Fibroblast of skin of back (primary cell): ENCODE data around the gene TNC.

ENCODE experiments used
- DNase-seq: peaks from one replicate; pipeline ENCODE4 v3.0.0-alpha.2; 2013

Gene TNC

DNA sequence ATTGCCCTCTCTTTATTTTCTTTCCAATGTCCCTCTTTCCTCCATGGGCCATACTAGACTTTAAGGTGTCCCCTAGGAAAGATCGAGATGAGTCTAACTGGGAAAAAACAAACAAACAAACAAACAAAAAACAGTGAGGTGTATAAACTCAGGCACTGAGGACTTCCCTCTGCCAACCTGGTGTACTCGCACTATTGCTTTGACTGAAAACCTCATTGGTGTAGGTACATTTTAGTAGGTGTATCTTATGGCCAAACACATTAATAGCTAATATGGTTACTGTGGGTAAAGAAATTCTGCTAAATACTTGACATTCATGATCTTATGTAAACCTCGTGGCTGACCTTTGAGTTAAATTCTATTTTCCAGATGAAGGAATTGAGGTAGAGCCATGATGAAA lies 74.3 kb downstream of the TNC start:
- DNase-seq = no peak

DNA sequence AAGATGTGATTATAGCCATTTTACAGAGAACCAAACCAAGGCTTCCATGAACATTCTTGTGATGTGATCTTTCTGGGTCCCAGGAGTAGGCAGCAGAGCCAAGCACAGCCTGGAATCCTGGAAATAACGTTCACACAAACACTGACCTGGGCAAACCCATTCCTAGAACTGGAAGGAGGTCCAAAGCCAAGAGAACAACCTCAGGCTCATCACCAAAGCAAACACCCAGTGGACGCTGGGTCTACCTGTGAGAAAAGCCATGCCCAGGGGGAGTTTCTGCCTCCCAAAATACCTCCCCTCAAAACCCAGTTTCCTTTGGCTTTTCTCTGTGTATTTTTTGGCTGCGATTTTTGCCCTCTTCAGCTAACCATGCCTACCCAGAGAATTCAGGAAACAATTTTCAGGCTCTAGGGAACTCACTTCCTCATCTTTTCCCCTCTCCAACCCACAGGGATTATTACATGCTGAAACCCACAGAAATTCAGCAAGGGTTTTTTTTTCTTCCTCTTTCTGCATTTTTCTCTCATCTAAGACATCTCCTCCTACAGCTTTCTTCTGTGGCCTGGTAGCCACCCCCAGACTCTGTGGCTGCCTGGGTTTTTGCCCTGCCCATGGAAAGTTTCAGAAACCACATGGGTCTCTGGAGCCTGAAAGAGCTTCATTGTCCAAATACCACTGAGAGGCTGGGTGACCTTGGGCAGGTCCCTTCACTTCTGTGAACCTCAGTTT lies 75.0 kb downstream of the TNC start:
- peak; percentile 59 for DNase-seq

DNA sequence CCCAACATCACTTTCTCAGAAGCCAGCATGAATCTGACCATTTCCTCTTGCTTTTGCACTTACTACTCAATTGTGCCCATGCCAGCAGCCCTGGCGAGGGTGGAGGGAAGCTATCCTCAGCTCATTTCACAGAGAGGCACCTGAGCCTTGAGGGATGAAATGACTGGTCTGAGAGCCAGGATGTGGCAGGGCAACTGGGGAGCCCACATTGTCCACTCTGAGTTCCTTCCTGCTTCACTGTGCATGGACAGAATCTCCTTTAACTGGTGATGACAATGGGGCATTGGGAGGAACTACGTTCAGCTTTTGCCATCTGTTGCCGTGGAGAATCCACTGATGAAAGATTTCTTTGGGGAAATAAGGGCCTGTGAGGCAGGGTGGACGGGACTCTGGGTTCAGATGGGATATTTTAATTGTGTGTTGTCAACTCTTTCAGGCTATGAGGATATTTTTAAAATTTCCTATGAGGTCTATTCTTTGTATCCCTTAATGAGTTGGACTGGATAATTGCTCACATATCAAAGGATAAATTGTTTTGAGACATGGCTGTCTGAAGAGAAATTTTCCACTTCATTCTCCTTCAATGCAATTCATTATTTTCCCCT lies 78.3 kb downstream of the TNC start:
- DNase-seq = no peak

DNA sequence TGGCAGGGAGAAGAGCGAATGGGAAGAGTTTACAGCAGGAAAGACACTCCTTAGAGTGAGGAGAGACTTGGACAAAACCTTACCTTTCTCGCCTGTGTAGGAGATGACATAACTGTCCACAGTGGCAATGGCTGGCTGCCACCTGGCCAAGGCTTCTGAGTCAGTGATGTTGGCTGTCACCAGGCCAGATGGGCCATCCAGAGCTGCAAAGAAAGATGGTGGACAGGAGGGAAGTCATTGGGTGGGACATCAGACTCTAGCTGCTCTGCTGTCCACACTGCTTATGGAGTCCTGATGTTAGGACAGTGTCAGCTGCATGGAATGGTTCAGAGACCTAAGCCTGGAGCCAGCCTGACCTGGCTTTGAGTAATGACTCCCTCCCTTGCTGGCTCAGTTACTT lies 79.8 kb downstream of the TNC start:
- DNase-seq = no peak

DNA sequence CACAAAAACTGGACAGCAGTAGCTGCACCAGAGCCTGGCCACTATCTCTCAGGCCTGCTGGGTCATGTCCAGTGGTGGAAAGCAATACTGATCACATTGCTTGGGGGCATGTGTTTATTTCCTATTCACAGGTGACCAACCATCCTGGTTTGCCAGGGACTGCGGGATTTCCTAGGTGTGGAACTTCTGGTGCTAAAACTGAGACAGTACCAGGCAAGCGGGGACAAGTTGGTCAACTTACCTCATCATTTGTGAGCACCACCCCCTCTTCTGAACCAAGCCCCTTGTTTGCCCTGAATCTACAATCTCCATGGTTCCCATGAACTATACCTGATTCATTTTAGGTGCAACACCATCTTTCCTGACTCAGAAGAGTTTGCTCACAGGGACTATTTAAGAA lies 81.3 kb downstream of the TNC start:
- no peak for DNase-seq

DNA sequence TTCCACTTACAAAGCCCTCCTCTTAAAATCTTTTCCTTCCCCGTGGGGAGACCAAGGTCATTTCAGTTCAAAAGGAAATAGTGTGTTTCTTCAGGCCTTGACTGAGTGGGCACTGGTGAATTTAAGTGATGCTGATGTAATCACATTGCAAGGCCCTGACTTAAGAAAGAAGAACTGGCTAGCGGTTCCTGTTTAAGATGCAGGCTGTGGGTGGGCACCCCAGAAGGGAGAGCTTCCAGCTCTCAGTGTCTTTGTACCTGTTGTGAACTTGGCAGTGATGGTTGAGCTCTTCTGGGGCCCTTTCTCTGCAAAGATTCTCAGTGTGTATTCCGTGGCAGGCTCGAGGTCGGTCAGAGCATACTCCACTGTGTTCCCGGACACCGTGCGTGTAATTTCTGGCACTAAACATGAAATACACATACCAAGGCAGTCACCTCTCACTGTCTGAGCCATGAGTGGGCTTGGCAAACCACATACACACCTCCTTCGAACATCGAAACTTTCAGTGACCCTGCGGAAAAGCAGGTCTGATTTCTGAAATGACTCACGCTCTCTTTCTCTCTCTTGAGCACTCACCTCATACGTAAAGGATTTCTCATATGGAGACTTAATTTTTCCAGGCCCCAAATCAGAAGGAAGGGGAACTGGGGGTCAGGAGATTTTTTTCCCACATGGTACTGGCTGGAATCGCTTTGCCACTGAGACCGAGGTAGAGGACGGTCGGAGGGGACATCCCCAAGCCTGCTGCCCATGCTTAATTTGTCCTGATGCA lies 81.9 kb downstream of the TNC start:
- peak; percentile 86 for DNase-seq

DNA sequence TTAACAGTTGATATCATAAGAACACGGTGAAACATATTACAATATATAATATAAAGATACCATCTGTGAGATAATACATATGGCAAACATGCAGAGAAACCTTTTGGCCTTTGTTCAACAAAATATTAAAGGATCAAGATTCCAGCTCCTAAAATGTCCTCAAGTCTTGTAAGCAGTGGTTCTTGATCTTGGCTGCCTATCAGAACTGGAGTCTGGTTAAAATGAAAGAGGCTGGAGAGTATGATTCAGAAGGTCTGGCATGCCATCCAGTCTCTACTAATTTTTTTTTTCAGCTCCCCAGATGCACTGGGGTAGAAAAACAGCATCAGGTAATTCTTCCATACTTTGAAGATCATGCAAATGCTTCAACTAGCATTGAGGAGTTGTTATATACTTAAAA lies 83.2 kb downstream of the TNC start:
- peak; percentile 89 for DNase-seq

DNA sequence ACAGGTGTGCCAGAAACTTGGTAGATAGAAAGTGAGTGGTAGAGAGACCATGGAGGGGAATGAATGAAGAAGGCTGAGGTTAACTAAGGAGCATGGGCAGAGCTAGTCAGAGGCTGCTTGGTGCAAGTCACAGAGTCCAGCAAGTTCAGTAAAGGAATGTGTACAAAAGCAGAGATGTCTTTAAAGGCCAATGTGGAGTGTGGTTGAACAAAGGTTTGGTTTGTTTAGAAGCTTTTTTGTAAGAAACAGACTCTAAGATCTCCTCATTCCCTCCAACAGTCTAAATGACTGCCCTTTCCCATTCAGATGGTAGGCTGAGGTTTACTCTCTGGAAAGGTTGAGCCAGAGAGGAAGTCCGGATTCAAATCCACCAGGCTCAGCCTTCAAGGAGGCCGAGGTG lies 84.2 kb downstream of the TNC start:
- DNase-seq = no peak

DNA sequence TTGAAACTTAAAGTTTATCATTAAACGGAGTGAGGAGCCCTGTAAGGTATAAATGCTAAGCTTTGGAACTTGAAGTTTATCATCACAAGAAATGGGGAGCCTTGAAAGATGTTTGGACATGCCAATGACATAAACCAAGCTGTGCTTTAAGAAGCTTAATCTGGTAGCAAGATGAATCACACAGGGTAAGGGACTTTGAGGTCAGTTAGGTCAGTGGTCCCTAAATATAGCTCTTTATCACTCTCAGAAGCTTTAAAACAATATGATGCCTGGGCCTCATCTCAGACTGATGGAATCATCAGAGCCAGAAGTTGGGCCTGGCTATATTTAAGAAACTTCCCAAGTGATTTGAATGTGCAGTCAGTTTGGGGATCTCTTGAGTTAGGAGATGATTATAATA lies 85.7 kb downstream of the TNC start:
- DNase-seq = no peak

DNA sequence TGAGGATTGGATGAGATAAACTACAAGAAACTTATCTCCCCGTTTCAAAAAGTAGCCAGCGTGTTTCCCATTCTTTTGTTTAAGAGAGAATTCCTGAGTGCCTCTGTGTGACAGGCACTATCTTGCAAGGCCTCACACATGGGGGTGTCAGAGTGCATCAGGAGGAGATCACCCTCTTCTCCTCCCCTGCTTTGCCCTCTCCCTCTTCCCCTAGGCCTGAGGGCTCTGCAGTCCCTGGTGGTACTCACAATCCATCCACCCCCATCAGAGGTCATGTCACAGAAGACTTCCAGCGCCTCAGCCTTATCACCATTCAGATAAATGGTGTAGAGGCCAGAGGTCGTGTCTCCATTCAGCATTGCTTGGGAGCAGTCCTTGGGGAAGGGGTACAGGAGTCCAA lies 88.0 kb downstream of the TNC start:
- no peak for DNase-seq

DNA sequence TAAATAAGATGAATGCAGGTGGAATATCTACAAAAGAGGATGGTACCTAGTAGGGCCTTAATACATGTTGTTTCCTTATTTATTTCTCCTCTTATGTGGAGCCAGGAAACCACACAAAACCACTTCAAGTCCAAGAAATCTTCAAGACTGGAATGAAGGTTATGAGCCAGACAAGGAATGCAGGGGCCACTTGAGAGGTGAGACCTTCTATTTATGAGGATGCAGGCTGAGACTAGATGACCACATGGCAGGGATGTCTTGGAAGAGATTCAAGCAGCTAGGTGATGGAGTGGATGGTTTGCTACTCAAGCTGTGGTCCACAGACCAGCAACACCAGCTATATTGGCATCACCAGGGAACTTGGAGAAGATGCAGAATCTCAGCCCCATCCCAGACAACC lies 92.2 kb downstream of the TNC start:
- DNase-seq = no peak

DNA sequence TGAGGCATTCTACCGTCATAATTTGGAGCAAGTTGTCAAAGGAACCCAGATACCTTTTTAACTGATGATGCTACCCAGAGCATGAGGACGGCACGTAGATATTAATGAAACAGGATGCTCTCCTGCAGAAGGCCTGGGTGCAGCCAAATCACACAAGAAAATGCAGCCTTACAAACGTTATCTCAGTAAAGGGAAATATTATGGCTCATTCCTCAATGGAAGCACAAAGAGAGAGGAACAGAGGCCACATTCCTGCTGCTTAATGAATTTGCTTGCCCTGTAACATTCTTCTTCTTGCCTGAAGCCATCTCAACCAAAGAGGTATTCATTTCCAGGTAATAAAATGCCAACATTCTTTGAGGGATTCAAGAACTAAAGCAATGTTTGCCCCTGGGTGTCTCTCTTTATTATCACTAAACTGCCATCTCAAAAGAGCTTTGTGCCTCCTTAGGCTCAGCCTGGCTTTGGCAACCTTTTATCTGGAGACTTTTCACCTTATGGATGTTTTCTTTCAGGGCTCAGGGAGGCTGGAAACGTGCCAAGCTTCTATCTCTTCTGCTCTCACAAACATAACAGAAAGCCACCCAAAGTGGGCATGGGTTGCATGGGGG lies 92.9 kb downstream of the TNC start:
- DNase-seq = no peak

DNA sequence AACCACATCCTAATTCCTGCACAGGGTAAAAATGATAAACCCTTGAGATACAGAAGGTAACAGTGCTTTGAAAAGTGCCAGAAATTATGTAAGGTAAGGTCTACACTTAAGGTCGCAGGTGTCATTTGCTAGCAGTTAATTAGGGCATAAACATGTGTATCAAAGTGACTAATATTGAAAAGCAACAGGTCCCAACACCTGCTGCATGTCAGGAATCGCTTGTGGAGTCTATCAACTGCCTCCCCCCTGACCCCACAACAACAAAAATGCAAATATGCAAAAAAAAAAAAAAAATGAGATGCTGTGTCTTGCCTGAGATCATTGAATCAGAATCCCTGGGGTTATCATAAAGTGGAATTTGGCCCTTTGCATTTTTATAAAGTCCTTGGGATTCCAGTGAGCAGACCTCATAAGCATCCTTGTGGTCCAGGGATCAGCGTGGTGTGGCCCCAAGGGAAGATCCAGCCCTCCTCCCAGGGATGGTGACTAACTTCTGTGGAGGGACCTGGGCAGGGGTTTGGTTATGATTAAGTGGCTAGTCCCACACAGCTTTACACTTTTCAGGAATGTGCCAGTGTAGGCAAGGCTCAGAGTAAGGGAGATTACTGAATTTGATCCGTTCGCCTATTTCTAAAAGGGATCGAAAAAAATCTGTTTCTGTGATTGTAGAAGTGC lies 95.1 kb downstream of the TNC start:
- DNase-seq = peak; percentile 99

DNA sequence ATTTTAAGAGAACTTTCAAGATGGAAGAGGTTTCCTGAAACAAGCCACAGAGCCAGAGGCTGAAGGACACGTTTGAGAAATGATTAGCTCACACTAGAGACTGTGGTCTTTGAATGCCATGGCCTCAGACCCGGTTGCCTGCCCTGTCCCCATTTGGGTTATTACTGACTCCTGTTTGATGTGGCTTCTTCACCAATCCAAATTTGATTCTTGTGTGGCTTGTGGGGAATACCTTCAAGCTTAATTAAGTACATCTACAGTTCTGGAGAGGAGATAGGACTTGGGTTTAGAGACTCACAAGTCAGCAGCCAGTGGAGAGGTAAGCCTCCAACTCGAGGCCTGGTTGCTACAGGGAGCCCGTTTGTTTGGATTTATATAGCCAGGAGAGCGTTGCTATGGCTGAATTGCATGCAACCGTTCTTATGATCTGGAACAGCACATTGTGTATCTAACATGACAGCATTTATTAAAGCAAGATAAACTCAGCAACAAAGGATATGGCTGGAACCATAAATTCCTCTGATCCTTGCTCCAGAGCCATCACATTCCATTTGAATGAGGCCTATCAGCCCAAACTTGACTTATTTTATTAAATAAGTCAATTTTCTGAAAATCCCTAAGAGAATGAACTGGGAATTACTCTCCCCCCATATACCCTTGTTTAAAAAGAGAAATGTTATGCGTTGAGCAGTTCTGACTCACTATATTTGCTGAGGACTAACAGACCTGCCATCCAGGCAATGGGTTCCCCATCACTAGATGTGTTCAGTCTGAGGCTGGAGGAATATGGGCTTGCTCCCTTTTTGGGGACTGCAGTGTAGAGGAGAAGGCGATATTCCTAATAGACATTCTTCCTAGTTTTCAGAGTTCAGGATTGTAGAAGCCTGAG lies 99.2 kb downstream of the TNC start:
- DNase-seq = peak; percentile 95

DNA sequence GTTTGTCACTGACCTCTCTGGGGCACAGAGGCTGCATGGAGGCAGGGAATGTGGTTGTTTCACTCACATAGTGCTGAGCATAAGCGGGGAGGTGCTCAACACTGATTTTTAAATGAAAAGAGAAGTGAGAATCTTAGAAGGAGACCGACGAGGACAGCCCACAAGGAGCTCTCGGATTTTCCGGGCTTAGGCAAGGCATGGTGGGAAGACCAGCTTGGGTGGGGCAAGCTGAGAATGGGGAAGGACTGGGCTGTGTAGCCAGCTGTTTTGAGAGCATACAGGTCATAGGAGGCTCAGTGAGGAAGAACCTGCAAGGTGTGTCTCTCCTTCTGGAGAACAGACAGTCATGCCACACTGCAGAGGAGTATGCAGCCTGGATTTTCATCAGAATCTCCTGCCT lies 101.6 kb downstream of the TNC start:
- no peak for DNase-seq

DNA sequence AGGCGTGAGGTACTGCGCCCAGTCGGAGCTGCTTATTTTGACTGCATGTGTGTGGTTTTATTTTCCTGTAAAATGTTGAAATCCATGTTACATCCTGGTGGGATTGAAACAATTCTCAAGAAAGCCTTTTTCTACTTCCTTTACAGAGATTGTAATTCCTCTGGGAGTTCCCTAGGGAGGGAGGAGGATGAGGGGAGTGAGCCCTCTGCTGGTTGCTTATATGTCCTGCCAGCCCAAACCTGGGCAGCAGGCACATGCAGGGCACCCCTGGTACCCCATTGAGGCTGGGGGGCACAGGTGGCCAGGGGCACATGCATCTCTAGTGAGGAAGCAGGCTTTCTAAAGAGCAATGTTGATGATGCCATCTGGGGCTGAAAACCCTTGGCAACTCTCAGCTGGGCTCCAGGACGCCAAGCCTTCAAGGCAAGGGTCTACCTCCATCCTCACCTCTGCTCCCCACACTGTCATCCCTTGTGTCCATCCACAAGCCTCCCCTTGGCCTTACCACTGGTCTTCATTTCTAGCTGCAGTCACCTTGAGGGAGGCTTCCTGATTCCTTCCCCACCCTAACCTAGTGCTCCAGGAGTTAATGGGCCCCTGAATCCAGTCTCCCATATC lies 102.8 kb downstream of the TNC start:
- peak; percentile 69 for DNase-seq

DNA sequence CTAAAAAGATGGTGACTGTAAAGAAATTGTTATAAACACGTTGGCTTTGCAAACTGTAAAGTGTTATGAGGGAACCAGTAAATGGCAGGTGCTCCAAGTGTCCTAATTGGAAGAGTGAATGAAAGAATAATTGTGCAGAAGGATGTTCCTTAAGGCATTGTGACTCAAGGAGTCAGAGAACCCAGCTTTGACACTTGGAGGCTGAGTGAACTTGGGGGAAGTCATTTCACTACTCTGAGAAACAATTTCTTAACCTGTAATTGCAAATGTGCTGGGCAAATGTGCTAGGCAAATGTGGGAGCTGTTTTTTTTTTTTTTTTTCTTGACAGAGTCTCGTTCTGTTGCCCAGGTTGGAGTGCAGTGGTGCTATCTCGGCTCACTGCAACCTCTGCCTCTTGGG lies 103.5 kb downstream of the TNC start:
- no peak for DNase-seq

DNA sequence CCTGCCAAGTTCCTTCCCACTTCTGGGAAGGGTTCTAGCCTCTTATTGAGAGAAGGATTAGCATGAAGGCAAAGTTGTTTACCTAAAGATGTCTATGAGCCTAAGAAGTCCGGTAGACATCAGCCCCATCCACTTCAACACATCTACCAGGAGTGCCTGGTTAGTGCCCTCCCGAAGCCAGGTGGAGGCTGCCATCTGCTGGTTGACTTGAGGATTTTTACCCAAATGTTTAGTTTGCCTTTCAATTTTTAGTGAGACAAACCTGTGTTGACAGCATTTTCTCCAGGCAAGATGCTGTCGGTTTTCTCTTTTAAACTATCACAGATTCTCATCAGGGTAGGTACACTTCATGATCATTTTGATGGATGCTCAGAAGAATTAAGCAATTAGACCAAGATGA lies 104.0 kb downstream of the TNC start:
- peak; percentile 75 for DNase-seq

DNA sequence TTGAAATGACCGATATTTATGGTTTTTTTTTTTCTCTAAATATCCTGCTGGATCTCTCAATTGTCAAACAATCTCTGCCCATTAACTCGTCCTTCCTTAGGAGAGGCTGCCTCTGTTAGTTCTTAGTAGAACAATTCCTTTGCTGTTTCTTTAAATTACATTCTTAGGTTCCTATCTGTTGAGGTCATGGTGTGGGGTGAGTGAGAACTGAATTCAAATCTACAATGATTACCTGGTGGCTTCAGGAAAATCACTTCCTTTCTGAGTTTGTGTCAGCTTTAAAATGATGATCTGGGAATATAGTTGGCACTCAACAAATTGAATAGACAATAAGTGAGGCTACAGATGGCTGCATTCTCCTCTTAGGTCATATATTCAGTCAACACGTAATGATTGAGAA lies 105.5 kb downstream of the TNC start:
- DNase-seq = no peak

DNA sequence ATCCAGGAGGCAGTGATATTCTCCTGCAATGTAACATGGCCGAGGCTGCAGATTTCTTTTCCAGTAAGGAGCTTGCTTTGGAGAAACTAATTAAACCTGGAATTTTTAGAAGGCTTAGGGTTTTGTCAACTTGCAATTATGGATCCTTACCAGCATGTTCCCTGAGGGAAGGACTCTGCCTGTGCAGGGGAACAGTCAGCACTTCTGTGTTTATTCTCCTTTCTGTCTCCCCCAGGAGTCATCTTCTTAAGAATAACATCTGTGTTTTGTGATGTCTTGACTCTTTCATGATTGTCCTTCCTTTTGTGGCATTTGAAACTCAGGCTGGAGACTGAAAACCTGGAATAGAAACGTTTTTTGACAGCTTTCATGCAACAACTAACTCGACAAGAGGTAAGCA lies 107.1 kb downstream of the TNC start:
- no peak for DNase-seq

DNA sequence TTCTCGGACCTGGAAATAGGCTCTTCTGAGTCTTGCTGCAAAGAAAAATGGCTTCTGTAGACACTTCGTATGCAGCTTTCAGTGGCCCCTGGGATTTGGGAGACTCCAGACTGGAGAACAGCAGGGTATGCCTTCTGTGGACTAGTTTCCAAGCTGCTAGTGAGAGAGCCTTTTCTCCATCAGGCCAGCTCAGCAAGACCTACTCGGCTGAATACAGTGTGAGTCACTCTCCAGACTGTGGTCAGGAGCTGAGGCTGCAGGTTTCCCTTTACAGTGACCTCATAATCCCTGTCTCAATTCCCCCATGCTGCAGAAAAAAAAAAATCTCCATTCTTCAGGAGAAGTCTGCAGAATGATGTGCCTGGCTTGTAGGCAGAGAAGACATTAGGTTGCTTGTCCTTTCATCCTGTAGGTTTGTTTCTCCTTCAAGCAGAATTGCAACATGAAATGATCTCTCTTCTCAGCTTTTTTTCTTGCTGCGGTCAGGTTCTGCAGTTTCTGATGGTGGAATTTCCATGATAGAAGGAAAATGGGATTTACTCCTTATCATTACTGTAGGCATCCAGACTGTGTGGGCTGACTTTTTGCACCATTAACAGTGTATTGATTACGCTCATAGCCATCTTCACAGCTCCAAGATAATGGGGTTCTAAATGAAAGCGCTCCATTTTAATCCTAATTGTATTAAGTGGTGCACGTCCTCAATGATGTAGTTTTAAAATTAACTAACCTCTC lies 109.3 kb downstream of the TNC start:
- peak; percentile 93 for DNase-seq
